HUDEP-2 (cell line): ENCODE data around the gene DNPEP.
"Not testable (repeated sequence)": the region's sequence is repeated elsewhere in the genome, so short reads cannot be mapped to it uniquely, and the experiment has no call there.

ENCODE experiments used
- DNase-seq, 76 experiments: peaks; one replicate each; lab custom pipeline; 2025; ENCODE audit not compliant: unreplicated experiment in 76 of 76; lab: John Stamatoyannopoulos, UW

DNPEP gene

DNA sequence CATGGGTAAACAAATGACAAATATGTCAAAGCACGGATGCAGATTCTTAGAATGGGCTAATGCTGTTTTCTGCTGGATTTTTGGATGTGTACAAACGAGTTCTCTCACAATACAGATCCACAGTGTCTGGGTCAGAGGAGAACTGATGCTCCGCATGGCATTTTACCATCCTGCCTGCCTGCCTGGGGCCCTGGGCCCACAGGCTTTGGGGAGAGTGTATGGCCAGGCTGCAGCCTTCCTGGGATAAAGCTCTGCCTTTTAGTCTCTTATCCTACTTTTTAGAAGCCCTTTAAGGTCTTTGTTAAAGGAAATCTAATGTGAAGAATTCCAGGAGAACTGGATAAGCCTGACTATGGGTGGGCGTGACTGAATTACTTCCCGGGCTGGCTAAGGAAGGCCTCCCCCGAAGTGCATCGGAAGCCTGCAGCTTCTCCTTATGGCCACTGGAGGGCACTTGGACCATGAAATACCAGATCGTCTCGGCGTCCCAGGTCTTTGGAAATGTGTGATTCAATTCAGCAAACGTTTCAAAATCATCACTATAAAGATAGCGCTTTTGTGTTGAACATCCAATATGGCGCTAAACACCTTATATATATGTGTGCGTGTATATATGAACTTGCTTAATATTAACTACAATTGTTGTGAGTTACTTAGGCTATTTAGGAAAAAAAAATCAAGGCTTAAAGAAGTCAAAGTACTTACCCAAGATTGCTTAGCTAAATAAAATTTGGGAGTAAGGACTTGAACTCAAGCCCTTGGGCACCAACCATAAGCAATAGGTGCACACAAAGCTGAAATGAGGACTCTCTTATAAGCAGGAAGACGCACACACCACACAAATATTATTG lies 15.2 kb upstream of the DNPEP start:
- peak in 50 of 76 experiments; percentile 3 to 59 (median 24) for DNase-seq

DNA sequence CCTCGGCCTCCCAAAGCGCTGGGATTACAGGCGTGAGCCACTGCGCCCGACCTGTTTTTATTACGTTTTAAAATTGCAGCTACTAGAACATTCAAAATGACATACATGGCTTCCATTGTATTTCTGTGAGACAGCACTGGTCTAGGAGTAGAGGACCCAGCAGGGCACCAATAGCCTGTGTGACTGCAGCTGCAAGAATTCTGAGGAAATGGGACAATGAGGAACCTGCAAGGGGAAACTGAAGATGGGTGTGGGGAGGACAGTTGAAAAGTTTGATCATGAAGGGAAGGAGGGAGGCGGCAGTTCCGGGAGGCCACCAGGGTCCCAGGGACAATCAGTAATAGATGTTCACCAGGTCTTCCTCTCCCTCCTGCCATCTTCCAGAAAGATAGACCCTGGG lies 13.9 kb upstream of the DNPEP start:
- no peak for DNase-seq

DNA sequence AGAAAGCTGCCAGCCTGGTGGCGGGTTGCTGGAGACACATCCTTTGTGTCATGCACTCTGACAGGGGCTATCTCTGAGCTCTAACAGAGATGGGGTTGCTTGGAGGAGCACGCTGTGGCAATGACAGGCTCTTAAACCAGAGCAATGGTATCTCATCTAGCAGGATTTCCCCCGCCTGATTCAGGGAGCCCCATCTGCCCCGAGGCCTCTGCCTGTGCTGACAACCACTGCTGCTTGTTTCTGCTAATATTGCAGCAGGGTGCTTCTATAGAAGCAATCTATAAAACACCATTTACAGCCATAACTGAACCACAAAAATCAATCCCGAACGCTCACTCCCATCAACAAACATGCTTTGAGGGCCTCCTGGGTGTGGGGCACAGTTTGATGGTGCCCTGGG lies 12.8 kb upstream of the DNPEP start:
- DNase-seq: no peak

GRCh38 chr2:219399716-219400478 lies 12.2 kb upstream of the DNPEP start:
- no peak for DNase-seq

DNA sequence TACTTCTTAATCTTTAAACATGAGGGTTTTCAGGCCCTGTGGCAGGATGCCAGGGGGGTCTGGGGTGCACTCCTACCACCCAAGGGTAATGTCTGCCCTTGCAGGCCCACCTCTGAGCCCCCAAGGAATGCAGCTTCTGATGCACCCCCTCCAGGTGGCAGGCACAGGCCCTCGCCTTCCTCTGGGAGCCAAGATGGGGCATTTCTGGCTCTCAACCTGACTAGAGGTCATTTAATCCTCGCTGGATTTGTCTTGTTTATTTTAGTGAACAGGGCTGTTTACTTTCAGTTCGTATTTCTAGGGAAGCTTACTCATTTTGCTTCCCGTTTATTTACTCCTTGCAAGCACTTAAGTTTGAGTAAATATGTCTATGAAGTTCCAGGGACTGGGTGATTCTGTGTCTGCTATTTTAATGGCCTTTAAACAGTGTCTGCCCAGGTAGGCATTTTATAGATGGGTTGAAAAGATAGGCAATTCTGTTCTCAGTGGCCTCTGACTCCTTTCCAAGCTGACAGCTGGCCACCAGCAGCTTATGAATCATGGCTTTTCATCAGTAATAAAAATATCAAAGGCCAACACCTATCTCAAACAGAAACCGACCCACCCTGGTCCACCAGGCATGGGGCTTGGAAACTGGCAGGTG lies 11.1 kb upstream of the DNPEP start:
- DNase-seq: no peak

- no peak for DNase-seq
Measured at GRCh38 chr2:219396863-219397457, 9.2 kb upstream of the DNPEP start.

GRCh38 chr2:219395609-219396008 lies 7.9 kb upstream of the DNPEP start:
- no peak for DNase-seq

GRCh38 chr2:219395056-219395455 lies 7.3 kb upstream of the DNPEP start:
- DNase-seq: not testable (repeated sequence)

GRCh38 chr2:219392754-219393153 lies 5.0 kb upstream of the DNPEP start:
- DNase-seq: no peak

DNA sequence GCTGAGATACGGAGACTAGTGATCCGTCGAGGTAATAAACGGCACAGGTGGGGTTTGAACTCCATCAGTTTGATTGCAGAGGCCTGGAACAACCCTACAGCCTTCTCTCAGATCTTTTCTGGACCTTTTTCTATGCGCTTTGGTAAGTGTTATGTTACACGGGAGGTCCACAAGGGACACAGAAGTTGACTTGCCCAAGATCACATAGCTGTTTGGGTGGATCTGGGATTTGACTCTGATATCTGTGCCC lies 1.1 kb upstream of the DNPEP start:
- no peak for DNase-seq

GRCh38 chr2:219388121-219388906 lies 602 bp upstream of the DNPEP start:
- DNase-seq: peak; percentile 26 to 99 (median 96)

- DNase-seq: no peak
Measured at GRCh38 chr2:219386532-219387280, 1.0 kb downstream of the DNPEP start.

- DNase-seq: no peak
Measured at GRCh38 chr2:219385958-219386520, 1.7 kb downstream of the DNPEP start.

- DNase-seq: no peak
Measured at GRCh38 chr2:219384859-219385258, 2.9 kb downstream of the DNPEP start.

DNA sequence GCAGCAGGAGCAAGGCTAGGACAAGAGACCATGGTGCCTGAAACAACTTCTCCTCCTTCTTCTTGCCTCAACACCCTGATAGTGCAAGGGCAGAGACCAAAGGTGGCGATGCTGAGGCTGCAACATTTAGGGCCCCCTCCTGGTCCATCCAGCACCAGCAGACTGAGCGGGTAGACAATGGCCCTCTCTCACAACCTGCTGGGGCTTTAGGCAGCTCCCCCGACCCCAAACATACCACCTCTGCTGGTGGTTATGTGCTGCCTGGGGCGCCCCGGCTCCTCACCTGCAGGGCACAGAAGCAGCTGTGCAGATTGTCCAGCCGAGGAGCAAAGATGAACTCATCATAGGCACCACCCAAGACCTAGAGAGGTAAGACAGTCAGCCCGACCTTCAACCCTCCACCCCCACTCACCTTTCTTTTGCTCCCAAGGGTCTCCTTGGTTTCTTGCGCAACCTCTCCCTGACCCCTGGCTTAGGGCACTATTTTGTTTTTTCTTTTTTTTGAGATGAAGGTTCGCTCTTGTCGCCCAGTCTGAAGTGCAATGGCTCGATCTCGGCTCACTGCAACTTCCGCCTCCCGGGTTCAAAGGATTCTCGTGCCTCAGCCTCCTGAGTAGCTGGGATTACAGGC lies 3.5 kb downstream of the DNPEP start:
- no peak for DNase-seq

DNA sequence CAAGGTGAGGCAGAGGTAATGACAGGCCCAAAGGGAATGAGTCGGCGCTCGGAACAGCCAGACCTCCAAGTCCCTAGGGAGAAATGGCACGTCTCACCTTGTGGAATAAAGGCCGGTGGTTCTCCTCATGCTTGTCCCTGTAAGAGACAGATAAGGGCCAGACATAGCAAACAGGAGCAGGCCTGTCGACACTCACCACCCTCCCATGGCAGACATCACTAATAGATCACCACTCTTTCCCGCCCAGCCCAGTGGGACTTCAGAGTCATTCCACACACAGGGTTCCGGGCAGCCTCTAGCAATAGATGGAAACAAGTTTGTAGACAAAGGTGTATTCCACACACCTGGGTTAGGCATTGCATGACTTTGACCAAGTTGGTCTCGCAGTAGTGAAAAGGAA lies 6.3 kb downstream of the DNPEP start:
- DNase-seq: no peak

- DNase-seq: no peak
Measured at GRCh38 chr2:219380926-219381325, 6.8 kb downstream of the DNPEP start.

GRCh38 chr2:219378163-219378851 lies 9.4 kb downstream of the DNPEP start:
- no peak for DNase-seq

DNA sequence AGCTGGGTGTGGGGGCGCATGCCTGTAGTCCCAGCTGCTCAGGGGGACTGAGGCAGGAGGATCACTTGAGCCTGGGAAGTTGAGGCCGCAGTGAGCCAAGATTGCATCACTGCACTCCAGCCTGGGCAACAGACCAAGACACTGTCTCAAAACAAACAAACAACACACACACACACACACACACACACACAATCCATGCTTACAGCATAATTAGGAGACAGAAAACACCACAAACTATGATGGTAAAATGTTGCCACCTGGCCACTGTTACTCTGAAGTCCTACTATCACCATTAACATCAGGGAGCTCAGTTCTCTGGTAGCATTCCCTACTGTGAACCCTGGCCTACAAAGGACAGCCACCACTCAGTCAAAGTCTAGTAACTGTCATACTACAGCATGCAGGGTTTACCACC lies 18.3 kb downstream of the DNPEP start:
- DNase-seq: no peak
